ENCODE results near the gene RFTN2. TPM values are rescaled to one million over a fixed set of nuclear protein-coding genes. Genes with fewer than 3 reads are reported as not detected.
A peak's percentile ranks its signal among the peaks of the same experiment; 100 is the strongest.

RFTN2 gene
- total and polyA plus RNA-seq, 2 of the 13 experiments (the other 11 are each of a cell fraction or from before 2014, with no cell fraction given) = not detected

- TF ChIP-seq YY1 (IDR thresholded peaks at IDR 0.05; ENCODE audit: insufficient read depth, insufficient replicate concordance, low read depth, low read length) (peak; percentile 13), HES4 (CRISPR knock-in tag; IDR thresholded peaks at IDR 0.05; ENCODE audit: borderline replicate concordance) (no peak), ZBTB43 (CRISPR knock-in tag; conservative IDR thresholded peaks at IDR 0.05) (peak; percentile 87), AKAP8 (CRISPR knock-in tag; IDR thresholded peaks at IDR 0.05) (0 out of 2 replicates have a peak, but pooled peaks have one; percentile 57), MXD1 (CRISPR knock-in tag; IDR thresholded peaks at IDR 0.05) (no peak), FOXJ3 (CRISPR knock-in tag; IDR thresholded peaks at IDR 0.05; ENCODE audit: borderline replicate concordance) (peak; percentile 100), PBX2 (CRISPR knock-in tag; IDR thresholded peaks at IDR 0.05) (peak; percentile 63), DRAP1 (CRISPR knock-in tag; IDR thresholded peaks at IDR 0.05) (peak; percentile 74), SNAPC4 (CRISPR knock-in tag; IDR thresholded peaks at IDR 0.05) (peak; percentile 76; the same call in 1 of the 2 replicates), RFX5 (IDR thresholded peaks at IDR 0.05; ENCODE audit: low read depth, low read length) (no peak), ZNF562 (CRISPR knock-in tag; IDR thresholded peaks at IDR 0.05; ENCODE audit: borderline replicate concordance) (no peak), MYPOP (CRISPR knock-in tag; IDR thresholded peaks at IDR 0.05) (peak; percentile 90; the same call in 1 of the 2 replicates), ZNF136 (CRISPR knock-in tag; IDR thresholded peaks at IDR 0.05; ENCODE audit: low read depth) (peak; percentile 79; the same call in 1 of the 2 replicates), FOXP1 (IDR thresholded peaks at IDR 0.05) (peak; percentile 100), FOXP1 (CRISPR knock-in tag; IDR thresholded peaks at IDR 0.05) (peak; percentile 100), MAFK (conservative IDR thresholded peaks at IDR 0.05 in 1 of 2, IDR thresholded peaks at IDR 0.05 in 1 of 2; ENCODE audit: low read length in 2 of 2) (peak in 1 of 2 experiments; percentile 14; a peak in 2 of 4 replicates), MIER2 (CRISPR knock-in tag; IDR thresholded peaks at IDR 0.05) (peak; percentile 88; the same call in 1 of the 2 replicates), MNT (IDR thresholded peaks at IDR 0.05) (peak; percentile 71), JDP2 (CRISPR knock-in tag; IDR thresholded peaks at IDR 0.05; ENCODE audit: borderline replicate concordance) (peak; percentile 75; the same call in 1 of the 2 replicates)
These were observed 61.8 kb downstream of the RFTN2 start (continued) for GRCh38 chr2:197613509-197613987.

Data from HepG2 (cell line).